Fibroblast of lung (primary cell): Measurements from ENCODE around the gene LYPD6B.

Source experiments
- EZH2 ChIP-seq: IDR thresholded peaks from 2 replicates; pipeline ENCODE4 v1.5.1; 2012; ENCODE audit warnings: low read length, control low read depth, mild to moderate bottlenecking; ENCODE audit errors: missing control alignments
- TF ChIP-seq, protein P1 (sequence below), 2 donors: IDR thresholded peaks in 1 of 2; conservative IDR thresholded peaks in 1 of 2; 1 replicate in 1 of 2; 2 replicates in 1 of 2; pipeline ENCODE4 v1.5.1; 2011 to 2012; ENCODE audit warnings: low read length in 2 of 2, control low read depth in 1 of 2, inconsistent platforms in 1 of 2, low read depth in 1 of 2, mild to moderate bottlenecking in 1 of 2

DNA sequence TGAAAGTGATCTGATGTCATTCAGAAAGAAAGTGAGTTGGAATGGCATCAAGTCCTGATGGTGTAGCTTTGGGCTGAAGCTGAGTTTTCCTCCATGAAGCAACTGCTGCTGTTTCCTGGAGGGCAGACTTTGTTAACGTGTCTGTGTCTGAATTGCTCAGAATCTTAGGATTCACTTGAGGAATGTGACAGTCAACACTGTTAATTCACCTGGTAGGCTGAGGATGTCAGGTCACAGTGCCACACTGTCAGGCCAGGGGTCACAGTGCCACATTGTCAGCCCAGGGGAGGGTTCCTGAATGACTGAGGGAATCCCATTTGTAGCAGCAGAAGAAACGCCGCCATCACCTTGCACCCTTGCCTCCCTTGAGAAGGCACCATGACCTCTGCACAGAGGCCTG lies 39.4 kb downstream of the LYPD6B start:
- TF ChIP-seq, protein P1, sequence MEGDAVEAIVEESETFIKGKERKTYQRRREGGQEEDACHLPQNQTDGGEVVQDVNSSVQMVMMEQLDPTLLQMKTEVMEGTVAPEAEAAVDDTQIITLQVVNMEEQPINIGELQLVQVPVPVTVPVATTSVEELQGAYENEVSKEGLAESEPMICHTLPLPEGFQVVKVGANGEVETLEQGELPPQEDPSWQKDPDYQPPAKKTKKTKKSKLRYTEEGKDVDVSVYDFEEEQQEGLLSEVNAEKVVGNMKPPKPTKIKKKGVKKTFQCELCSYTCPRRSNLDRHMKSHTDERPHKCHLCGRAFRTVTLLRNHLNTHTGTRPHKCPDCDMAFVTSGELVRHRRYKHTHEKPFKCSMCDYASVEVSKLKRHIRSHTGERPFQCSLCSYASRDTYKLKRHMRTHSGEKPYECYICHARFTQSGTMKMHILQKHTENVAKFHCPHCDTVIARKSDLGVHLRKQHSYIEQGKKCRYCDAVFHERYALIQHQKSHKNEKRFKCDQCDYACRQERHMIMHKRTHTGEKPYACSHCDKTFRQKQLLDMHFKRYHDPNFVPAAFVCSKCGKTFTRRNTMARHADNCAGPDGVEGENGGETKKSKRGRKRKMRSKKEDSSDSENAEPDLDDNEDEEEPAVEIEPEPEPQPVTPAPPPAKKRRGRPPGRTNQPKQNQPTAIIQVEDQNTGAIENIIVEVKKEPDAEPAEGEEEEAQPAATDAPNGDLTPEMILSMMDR (conservative IDR thresholded peaks at IDR 0.05 in 1 of 2, IDR thresholded peaks at IDR 0.05 in 1 of 2; ENCODE audit: low read depth in 1 of 2, low read length in 2 of 2): no peak
- TF ChIP-seq EZH2: no peak
